ENCODE measurements around the gene FAM186B.
"Not testable (repeated sequence)": the region's sequence is repeated elsewhere in the genome, so short reads cannot be mapped to it uniquely, and the experiment has no call there.

Gene FAM186B

DNA sequence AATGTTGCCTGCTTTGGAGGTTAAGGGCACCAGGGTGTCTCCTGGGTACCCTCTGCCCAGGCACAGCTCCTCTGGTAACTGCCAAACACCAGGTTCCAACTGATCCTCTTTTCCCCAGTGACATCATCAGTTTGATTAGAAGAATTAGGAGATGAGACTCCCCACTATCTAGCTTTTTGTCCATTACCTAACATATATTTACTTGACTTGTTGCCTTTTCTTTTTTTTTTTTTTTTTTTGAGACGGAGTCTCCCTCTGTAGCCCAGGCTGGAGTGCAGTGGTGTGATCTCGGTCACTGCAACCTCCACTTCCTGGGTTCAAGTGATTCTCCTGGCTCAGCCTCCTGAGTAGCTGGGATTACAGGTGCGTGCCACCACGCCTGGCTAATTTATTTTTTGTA, at the start of gene FAM186B:
FAM186B (minus strand) TSS at position 101 of the 400 bp plus-strand sequence. CDS start 162 bp downstream, outside the sequence.
- in situ Hi-C loops (cut with MboI; ENCODE audit: low pct_unique_long_range_greater_than_20kb, low sequenced_read_pairs, unreplicated experiment); DNase-seq (ENCODE audit: low spot score): not testable (repeated sequence)

GRCh38 chr12:49654715-49655114, 49.3 kb upstream of the FAM186B start:
- in situ Hi-C loops (cut with MboI; ENCODE audit: low pct_unique_long_range_greater_than_20kb, low sequenced_read_pairs, unreplicated experiment), result loop anchor here (5.0 kb wide), 1 partner anchor 48 kb away; no protein-coding TSS in a partner anchor
- no peak for DNase-seq (ENCODE audit: low spot score)
- no peak for TF ChIP-seq CTCF (IDR thresholded peaks at IDR 0.05; ENCODE audit: extremely low read depth, insufficient read depth, missing control alignments)

GRCh38 chr12:49652921-49653520, 47.6 kb upstream of the FAM186B start:
- no peak for DNase-seq (ENCODE audit: low spot score)
- TF ChIP-seq CTCF (IDR thresholded peaks at IDR 0.05; ENCODE audit: extremely low read depth, insufficient read depth, missing control alignments), result no peak
- in situ Hi-C loops (cut with MboI; ENCODE audit: low pct_unique_long_range_greater_than_20kb, low sequenced_read_pairs, unreplicated experiment), result loop anchor here (5.0 kb wide), 1 partner anchor 49 kb away; no protein-coding TSS in a partner anchor

DNA sequence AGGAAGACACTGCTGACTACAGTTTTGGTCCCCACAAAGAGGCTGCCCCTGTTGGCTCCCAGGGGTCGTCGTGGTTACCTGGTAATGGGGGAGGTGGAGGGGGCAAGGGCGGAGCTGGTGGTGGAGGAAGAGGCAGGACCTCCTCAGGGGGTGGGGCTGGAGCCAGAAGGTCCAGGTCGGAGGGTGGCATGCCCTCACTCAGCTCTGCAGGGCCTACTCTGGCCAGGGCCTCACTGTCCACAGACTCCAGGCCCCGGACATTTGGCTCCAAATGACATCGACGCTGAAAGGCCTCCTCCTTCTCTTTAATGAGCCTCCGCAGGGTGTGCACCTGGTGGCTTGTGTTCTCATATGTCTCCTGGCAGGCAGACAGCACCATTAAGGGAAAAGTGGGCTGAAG, 46.4 kb upstream of the FAM186B start:
- no peak for TF ChIP-seq CTCF (IDR thresholded peaks at IDR 0.05; ENCODE audit: extremely low read depth, insufficient read depth, missing control alignments)
- no peak for DNase-seq (ENCODE audit: low spot score)
- in situ Hi-C loops (cut with MboI; ENCODE audit: low pct_unique_long_range_greater_than_20kb, low sequenced_read_pairs, unreplicated experiment), result loop anchor here (5.0 kb wide), 1 partner anchor 50 kb away; no protein-coding TSS in a partner anchor

- no peak for TF ChIP-seq CTCF (IDR thresholded peaks at IDR 0.05; ENCODE audit: extremely low read depth, insufficient read depth, missing control alignments)
- in situ Hi-C loops (cut with MboI; ENCODE audit: low pct_unique_long_range_greater_than_20kb, low sequenced_read_pairs, unreplicated experiment), result loop anchor here (5.0 kb wide), 1 partner anchor 52 kb away; no protein-coding TSS in a partner anchor
- DNase-seq (ENCODE audit: low spot score), result no peak
Measured at GRCh38 chr12:49649892-49650291, 44.5 kb upstream of the FAM186B start.

GRCh38 chr12:49649445-49649844, 44.0 kb upstream of the FAM186B start:
- DNase-seq (ENCODE audit: low spot score), result no peak
- no peak for TF ChIP-seq CTCF (IDR thresholded peaks at IDR 0.05; ENCODE audit: extremely low read depth, insufficient read depth, missing control alignments)
- in situ Hi-C loops (cut with MboI; ENCODE audit: low pct_unique_long_range_greater_than_20kb, low sequenced_read_pairs, unreplicated experiment), result no loop called here

DNA sequence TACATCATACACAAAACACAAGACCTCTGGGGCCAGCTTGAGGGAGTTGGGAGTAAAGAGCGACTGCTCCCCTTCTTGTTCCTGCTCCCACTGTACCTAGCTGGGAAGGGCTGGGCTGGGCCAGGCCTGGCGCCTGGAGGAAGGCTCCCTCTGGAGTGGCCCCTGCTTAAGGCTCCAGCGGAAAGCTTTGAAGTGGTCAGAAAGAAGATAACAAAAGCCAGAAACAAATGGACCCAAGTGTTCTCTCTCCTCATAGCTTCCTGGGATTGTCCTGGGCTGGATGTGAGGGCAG, 43.2 kb upstream of the FAM186B start:
- in situ Hi-C loops (cut with MboI; ENCODE audit: low pct_unique_long_range_greater_than_20kb, low sequenced_read_pairs, unreplicated experiment), result no loop called here
- no peak for DNase-seq (ENCODE audit: low spot score)
- no peak for TF ChIP-seq CTCF (IDR thresholded peaks at IDR 0.05; ENCODE audit: extremely low read depth, insufficient read depth, missing control alignments)

Data from GM13977 (cell line).